ENCODE measurements around the gene EPB41L5. TPM values are rescaled to one million over a fixed set of nuclear protein-coding genes. Genes with fewer than 3 reads are reported as not detected.

Gene EPB41L5
- total RNA-seq, 1 donor from 2014 or later: 84.0 TPM

GRCh38 chr2:120227111-120227991 is 214.5 kb downstream of the EPB41L5 start:
- Mint-ChIP-seq H3K27me3 (ENCODE audit: insufficient read depth, low read depth) (peaks cover 18% of the 10 kb centered on the region), H3K36me3 (peaks cover under 1% of the 10 kb centered on the region), H3K4me1 (peaks cover 9% of the 10 kb centered on the region), H3K27ac (no peak overlapping the region), H3K9me3 (peaks cover under 1% of the 10 kb centered on the region), H3K4me3 (no peak overlapping the region)
- TF ChIP-seq EZH2 (IDR thresholded peaks at IDR 0.05): no peak
- no peak for TF ChIP-seq CTCF (IDR thresholded peaks at IDR 0.05)
- TF ChIP-seq EZH2phosphoT487 (IDR thresholded peaks at IDR 0.05): no peak
- Histone ChIP-seq H3K4me1 (peaks cover under 1% of the 10 kb centered on the region), H3F3A (ENCODE audit: low read depth) (no peaks in the 10 kb centered on the region), H3K79me2 (ENCODE audit: low read depth) (peaks cover 4% of the 10 kb centered on the region), H3K4me2 (no peak overlapping the region), H3K9ac (no peak overlapping the region), H3K27ac (no peak overlapping the region), H3K36me3 (no peaks in the 10 kb centered on the region), H3K4me3 (no peak overlapping the region), H3K9me3 (ENCODE audit: low read depth) (no peaks in the 10 kb centered on the region), H3K27me3 (peaks cover 13% of the 10 kb centered on the region), H4K20me1 (ENCODE audit: low read depth) (no peaks in the 10 kb centered on the region), H2AFZ (replicated peaks) (no peak overlapping the region)
- no peak for DNase-seq (ENCODE audit: low spot score)

GRCh38 chr2:120228503-120228902 is 215.6 kb downstream of the EPB41L5 start:
- Histone ChIP-seq H3K4me3 (no peak overlapping the region), H2AFZ (replicated peaks) (no peak overlapping the region), H3K9ac (no peak overlapping the region), H3K9me3 (ENCODE audit: low read depth) (no peaks in the 10 kb centered on the region), H3K27ac (no peak overlapping the region), H4K20me1 (ENCODE audit: low read depth) (no peaks in the 10 kb centered on the region), H3K27me3 (peaks cover 13% of the 10 kb centered on the region), H3K79me2 (ENCODE audit: low read depth) (no peaks in the 10 kb centered on the region), H3K4me1 (peaks cover 3% of the 10 kb centered on the region), H3K36me3 (no peaks in the 10 kb centered on the region), H3K4me2 (no peak overlapping the region), H3F3A (ENCODE audit: low read depth) (no peaks in the 10 kb centered on the region)
- H3K27ac Mint-ChIP-seq: no peak overlapping the region
- H3K4me1 Mint-ChIP-seq: peaks cover 8% of the 10 kb centered on the region
- H3K9me3 Mint-ChIP-seq: no peaks in the 10 kb centered on the region
- H3K36me3 Mint-ChIP-seq: no peaks in the 10 kb centered on the region
- no peak for TF ChIP-seq EZH2 (IDR thresholded peaks at IDR 0.05)
- TF ChIP-seq EZH2phosphoT487 (IDR thresholded peaks at IDR 0.05): no peak
- no peak for TF ChIP-seq CTCF (IDR thresholded peaks at IDR 0.05)
- DNase-seq (ENCODE audit: low spot score): no peak
- peaks cover 17% of the 10 kb centered on the region for H3K27me3 Mint-ChIP-seq (ENCODE audit: insufficient read depth, low read depth)
- no peak overlapping the region for H3K4me3 Mint-ChIP-seq

Small RNAs within 50 kb of the gene (small RNA-seq; reads per million reads assigned to genes)
- gene MTND4LP14 (not detected), gene RF00019 (not detected)

Other genes with a start within 250 kb of the EPB41L5 start
- 11.1 and 15.3 TPM in 2 replicates for gene TMEM185B, start 210.3 kb downstream of the EPB41L5 start, total RNA-seq (ENCODE audit: low replicate concordance)
- gene RALB, start 239.8 kb downstream of the EPB41L5 start, total RNA-seq (ENCODE audit: low replicate concordance): 55.3 and 79.8 TPM in 2 replicates